Measurements from ENCODE around the gene ALOXE3. TPM values are rescaled to one million over a fixed set of nuclear protein-coding genes. Genes with fewer than 3 reads are reported as not detected.
A peak's percentile ranks its signal among the peaks of the same experiment; 100 is the strongest.

The ALOXE3 gene
- total and polyA plus RNA-seq, 12 donors, result 0.09 TPM; not detected in 11

DNA sequence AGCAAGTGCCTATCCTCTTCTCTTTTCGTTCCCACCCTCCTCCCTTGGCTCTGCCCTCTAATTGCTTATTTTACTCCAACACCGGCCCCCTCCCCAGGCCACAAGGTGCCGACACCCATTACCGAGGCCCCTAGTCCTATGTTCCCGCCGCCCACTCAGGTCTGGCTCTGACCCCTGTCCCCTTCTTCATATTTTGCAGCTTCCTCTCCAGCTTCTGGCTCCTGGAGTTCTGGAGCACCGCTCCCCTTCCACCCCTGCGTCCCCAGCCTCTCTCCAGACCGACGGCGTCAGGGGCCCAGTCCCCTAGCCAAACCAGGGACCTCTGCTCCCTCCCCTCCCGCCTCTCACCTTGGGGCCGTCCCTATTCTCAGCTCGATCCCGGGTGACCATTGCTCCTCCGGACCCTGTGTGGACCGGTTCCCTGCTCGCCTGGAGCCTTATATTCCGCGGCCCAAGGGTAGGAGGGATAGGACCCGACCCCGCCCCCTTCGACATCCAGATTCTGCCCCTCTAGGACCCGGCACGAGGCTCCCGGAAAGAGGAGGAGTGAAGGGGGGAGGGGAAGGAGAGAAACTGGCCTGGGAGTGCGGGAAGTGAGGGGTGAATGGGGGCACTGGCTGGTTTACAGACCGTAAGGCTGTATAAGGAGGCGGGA, 5.5 kb upstream of the ALOXE3 start, which contains the start of gene HES7:
TSS of gene HES7 (minus strand) at position 412 of the 655 bp plus-strand sequence. CDS start at position 390, 22 bp downstream.
- Histone ChIP-seq H3K27ac (peak within 1 kb of the TSS in 6 of 10 donors; percentile 4 to 26 (median 8)), H3K4me3 (peak within 1 kb of the TSS; percentile 11 to 91 (median 67)), H3K36me3 (no peaks in the 10 kb centered on the region), H3K9me3 (no peaks in the 10 kb centered on the region), H3K4me1 (peaks cover 27 to 84% (median 72%) of the 10 kb centered on the region in 9 donors), H3K27me3 (peaks cover 0 to 78% (median 13%) of the 10 kb centered on the region in 7 donors)
- intact Hi-C loops (cut with DNase I), result loop anchor here in 7 of 10 donors (2.0 to 10.0 kb wide), 5 partner anchors 33 to 101 kb away; partner anchors contain the start of gene VAMP2 (in 2 of the 7)
- DNase-seq (peak in 1 of 2 donors; percentile 41), ATAC-seq (no peak)
- 1% methylated on average over 29 of the region's 29 CpGs for WGBS, 2 donors
- TF ChIP-seq, protein P1, sequence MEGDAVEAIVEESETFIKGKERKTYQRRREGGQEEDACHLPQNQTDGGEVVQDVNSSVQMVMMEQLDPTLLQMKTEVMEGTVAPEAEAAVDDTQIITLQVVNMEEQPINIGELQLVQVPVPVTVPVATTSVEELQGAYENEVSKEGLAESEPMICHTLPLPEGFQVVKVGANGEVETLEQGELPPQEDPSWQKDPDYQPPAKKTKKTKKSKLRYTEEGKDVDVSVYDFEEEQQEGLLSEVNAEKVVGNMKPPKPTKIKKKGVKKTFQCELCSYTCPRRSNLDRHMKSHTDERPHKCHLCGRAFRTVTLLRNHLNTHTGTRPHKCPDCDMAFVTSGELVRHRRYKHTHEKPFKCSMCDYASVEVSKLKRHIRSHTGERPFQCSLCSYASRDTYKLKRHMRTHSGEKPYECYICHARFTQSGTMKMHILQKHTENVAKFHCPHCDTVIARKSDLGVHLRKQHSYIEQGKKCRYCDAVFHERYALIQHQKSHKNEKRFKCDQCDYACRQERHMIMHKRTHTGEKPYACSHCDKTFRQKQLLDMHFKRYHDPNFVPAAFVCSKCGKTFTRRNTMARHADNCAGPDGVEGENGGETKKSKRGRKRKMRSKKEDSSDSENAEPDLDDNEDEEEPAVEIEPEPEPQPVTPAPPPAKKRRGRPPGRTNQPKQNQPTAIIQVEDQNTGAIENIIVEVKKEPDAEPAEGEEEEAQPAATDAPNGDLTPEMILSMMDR (IDR thresholded peaks at IDR 0.05), result no peak

DNA sequence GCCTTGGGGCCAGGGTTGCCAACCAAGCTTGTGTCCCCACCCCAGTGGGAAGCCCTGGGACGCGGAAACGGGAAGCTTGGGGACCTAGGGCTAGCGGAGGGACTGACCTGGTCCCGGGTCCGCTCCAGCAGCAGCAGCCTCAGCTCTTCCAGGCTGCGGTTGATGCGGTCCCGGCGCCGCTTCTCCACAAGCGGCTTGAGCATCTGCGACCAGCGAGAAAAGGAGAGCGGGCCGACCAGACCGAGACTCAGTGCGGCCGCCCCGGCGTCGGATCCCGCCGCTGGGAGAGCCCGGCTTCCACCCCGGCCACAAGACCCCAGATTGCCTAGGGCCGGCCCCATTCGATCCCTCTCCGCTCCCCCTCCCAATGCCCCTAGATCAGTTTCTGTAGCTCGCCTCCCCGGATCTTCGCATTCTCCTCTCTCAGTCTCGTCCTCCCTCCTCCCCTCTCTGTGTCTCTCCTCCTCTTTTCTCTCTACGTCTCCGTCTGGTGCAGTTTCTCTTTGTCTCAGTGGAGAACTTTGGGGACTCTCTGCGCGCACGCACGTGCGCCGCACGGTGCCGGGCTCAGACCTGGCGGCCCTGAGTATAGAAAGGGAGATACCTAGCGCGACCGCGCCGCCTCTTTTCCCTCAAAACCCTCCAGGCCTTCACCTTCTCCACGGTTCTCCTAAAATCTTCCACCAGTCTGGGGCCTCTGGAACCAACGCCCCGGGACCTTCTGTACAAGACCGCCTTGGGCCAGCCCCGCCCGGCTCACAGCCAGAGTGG, 4.8 kb upstream of the ALOXE3 start:
- no peak for ATAC-seq
- Histone ChIP-seq H3K36me3 (no peaks in the 10 kb centered on the region), H3K27ac (peak overlapping the region in 5 of 10 donors; percentile 5 to 26 (median 10)), H3K4me3 (peak overlapping the region; percentile 11 to 91 (median 64)), H3K4me1 (peaks cover 27 to 92% (median 78%) of the 10 kb centered on the region in 9 donors), H3K9me3 (no peaks in the 10 kb centered on the region), H3K27me3 (peaks cover 0 to 76% (median 10%) of the 10 kb centered on the region in 7 donors)
- WGBS, 2 donors, result 0 to 1% methylated on average over 54 to 55 of the region's 55 CpGs
- peak in 1 of 2 donors; percentile 25 for DNase-seq
- intact Hi-C loops (cut with DNase I), result loop anchor here in 7 of 10 donors (5.0 to 10.0 kb wide), 4 partner anchors 34 to 102 kb away; partner anchors contain the start of gene VAMP2 (in 2 of the 7)
- TF ChIP-seq, protein P1 (IDR thresholded peaks at IDR 0.05), result no peak

DNA sequence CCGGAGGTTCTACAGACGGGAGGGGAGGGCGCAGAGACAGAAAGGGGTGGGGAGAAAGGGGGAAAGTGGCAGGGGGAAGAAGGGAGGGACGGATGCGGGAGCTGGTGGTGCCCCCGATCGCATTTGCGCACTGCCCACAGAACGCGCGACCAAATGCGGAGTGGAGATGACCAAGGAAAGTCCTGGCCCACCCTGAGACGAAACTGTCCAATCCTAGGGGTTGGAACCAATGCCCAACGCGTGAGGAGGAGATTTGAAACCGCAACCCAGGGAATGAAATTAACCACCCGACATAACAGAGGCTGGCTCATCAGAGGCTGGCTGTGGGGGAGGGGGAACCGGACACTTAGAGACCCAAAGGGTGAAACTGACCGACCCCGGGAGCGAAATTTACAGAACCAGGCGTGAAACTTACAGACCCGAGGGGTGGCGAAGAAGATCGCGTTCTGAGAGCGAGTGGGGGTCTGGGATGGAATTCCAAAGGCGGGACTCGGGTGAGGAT, 4.2 kb upstream of the ALOXE3 start:
- Histone ChIP-seq H3K9me3 (no peaks in the 10 kb centered on the region), H3K36me3 (no peaks in the 10 kb centered on the region), H3K4me3 (peak overlapping the region; percentile 11 to 91 (median 64)), H3K27me3 (peaks cover 0 to 76% (median 12%) of the 10 kb centered on the region in 7 donors), H3K4me1 (peaks cover 32 to 97% (median 83%) of the 10 kb centered on the region in 9 donors), H3K27ac (peak overlapping the region in 4 of 10 donors; percentile 10 to 50 (median 32))
- WGBS, 2 donors, result 1% methylated on average over 29 of the region's 29 CpGs
- no peak for ATAC-seq
- intact Hi-C loops (cut with DNase I), result loop anchor here in 7 of 10 donors (5.0 to 10.0 kb wide), 4 partner anchors 35 to 102 kb away; partner anchors contain the start of gene VAMP2 (in 2 of the 7)
- peak in 1 of 2 donors; percentile 24 for DNase-seq
- TF ChIP-seq, protein P1 (IDR thresholded peaks at IDR 0.05), result no peak
